Smooth muscle cell (in vitro differentiated cells): ENCODE measurements around the gene DYRK1A. TPM values are rescaled to one million over a fixed set of nuclear protein-coding genes. Genes with fewer than 3 reads are reported as not detected.

Experiments used
- DNase-seq: peaks from one replicate; lab custom pipeline; 2025; ENCODE audit not compliant: unreplicated experiment; lab: John Stamatoyannopoulos, UW
- H2AFZ ChIP-seq: fragments of 200-600 bp; sonication (generic); 2 replicates; pipeline ENCODE4 v1.6.0; 2016; ENCODE audit warnings: antibody characterized with exemption, low read depth, mild to moderate bottlenecking
- H3F3A ChIP-seq: fragments of 200-600 bp; sonication (generic); 2 replicates; pipeline ENCODE4 v1.6.0; 2017; ENCODE audit warnings: antibody characterized with exemption, low read depth
- H3K27ac ChIP-seq: fragments of 200-600 bp; sonication (generic); 2 replicates; pipeline ENCODE4 v1.5.1; 2016; ENCODE audit warnings: low read depth, mild to moderate bottlenecking
- H3K27me3 ChIP-seq: fragments of 200-600 bp; sonication (generic); 2 replicates; pipeline ENCODE4 v1.6.1; 2016; ENCODE audit warnings: low read depth, mild to moderate bottlenecking
- H3K36me3 ChIP-seq: fragments of 200-600 bp; sonication (generic); 2 replicates; pipeline ENCODE4 v1.5.1; 2016; ENCODE audit warnings: low read depth
- H3K4me1 ChIP-seq: fragments of 200-600 bp; sonication (generic); 2 replicates; pipeline ENCODE4 v1.5.1; 2016; ENCODE audit warnings: low read depth
- H3K4me2 ChIP-seq: fragments of 200-600 bp; sonication (generic); 2 replicates; pipeline ENCODE4 v1.6.0; 2016; ENCODE audit warnings: mild to moderate bottlenecking
- H3K4me3 ChIP-seq: fragments of 200-600 bp; sonication (generic); 2 replicates; pipeline ENCODE4 v1.5.1; 2016; ENCODE audit warnings: mild to moderate bottlenecking
- H3K79me2 ChIP-seq: fragments of 200-600 bp; sonication (generic); 2 replicates; pipeline ENCODE4 v1.6.0; 2016; ENCODE audit warnings: low read depth, mild to moderate bottlenecking
- H3K9ac ChIP-seq: fragments of 200-600 bp; sonication (generic); 2 replicates; pipeline ENCODE4 v1.6.0; 2016; ENCODE audit warnings: low read depth
- H3K9me3 ChIP-seq: fragments of 200-600 bp; sonication (generic); replicated peaks from 2 replicates; pipeline ENCODE4 v1.5.1; 2016; ENCODE audit warnings: low read depth
- H4K20me1 ChIP-seq: fragments of 200-600 bp; sonication (generic); 2 replicates; pipeline ENCODE4 v1.6.0; 2016; ENCODE audit warnings: low read depth
- CTCF ChIP-seq: fragments of 200-600 bp; sonication (generic); IDR thresholded peaks from 2 replicates; pipeline ENCODE4 v1.5.1; 2017; ENCODE audit warnings: borderline replicate concordance, mild to moderate bottlenecking, antibody characterized with exemption; ENCODE audit not compliant: insufficient read depth, poor library complexity, severe bottlenecking
- WGBS: methylation state at CpG from one replicate; pipeline ENCODE4 v1.1.7; 2016; ENCODE audit warnings: low lambda C conversion rate; 5-methylcytosine and 5-hydroxymethylcytosine counted together
- polyA plus RNA-seq: library from polyadenylated mRNA; unstranded; fragments of >200 nt; fragmentation: Nextera tagmentation; extraction: Ambion mirVana; gene quantifications from 2 replicates; pipeline ENCODE4 v1.2.1, GENCODE V29; 2016
- total RNA-seq: library from RNA; depleted of rRNA; stranded (reverse); fragments of >200 nt; gene quantifications from 2 replicates; pipeline ENCODE4 v1.2.3, GENCODE V29; 2014

Gene DYRK1A
- total and polyA plus RNA-seq, 2 experiments from 2014 or later = 2.4 to 61.7 TPM

GRCh38 chr21:37574316-37574715, 207.7 kb downstream of the DYRK1A start:
- no peaks in the 10 kb centered on the region for H4K20me1 ChIP-seq
- H3K79me2 ChIP-seq = no peaks in the 10 kb centered on the region
- DNase-seq = no peak
- WGBS = 90% methylated on average over 6 of the region's 6 CpGs
- H3K4me2 ChIP-seq = no peak overlapping the region
- no peak for TF ChIP-seq CTCF
- H3K9ac ChIP-seq = no peak overlapping the region
- H3K27ac ChIP-seq = no peak overlapping the region
- no peaks in the 10 kb centered on the region for H3K4me1 ChIP-seq
- no peaks in the 10 kb centered on the region for H3K36me3 ChIP-seq
- no peaks in the 10 kb centered on the region for H3K9me3 ChIP-seq
- H3K4me3 ChIP-seq = no peak overlapping the region
- H3K27me3 ChIP-seq = no peaks in the 10 kb centered on the region
- no peak overlapping the region for H2AFZ ChIP-seq
- H3F3A ChIP-seq = no peaks in the 10 kb centered on the region

- TF ChIP-seq CTCF = no peak
- no peak for DNase-seq
- no peaks in the 10 kb centered on the region for H3K27me3 ChIP-seq
- no peaks in the 10 kb centered on the region for H3K9me3 ChIP-seq
- H3F3A ChIP-seq = no peaks in the 10 kb centered on the region
- H3K79me2 ChIP-seq = no peaks in the 10 kb centered on the region
- 96% methylated on average over 7 of the region's 7 CpGs for WGBS
- H4K20me1 ChIP-seq = no peaks in the 10 kb centered on the region
- H2AFZ ChIP-seq = no peak overlapping the region
- no peaks in the 10 kb centered on the region for H3K36me3 ChIP-seq
- no peak overlapping the region for H3K4me2 ChIP-seq
- H3K9ac ChIP-seq = no peak overlapping the region
- H3K4me3 ChIP-seq = no peak overlapping the region
- no peaks in the 10 kb centered on the region for H3K4me1 ChIP-seq
- H3K27ac ChIP-seq = no peak overlapping the region
Observed at GRCh38 chr21:37574751-37575150, 208.2 kb downstream of the DYRK1A start.

- no peaks in the 10 kb centered on the region for H3K27me3 ChIP-seq
- no peaks in the 10 kb centered on the region for H3K4me1 ChIP-seq
- no peak for DNase-seq
- no peaks in the 10 kb centered on the region for H4K20me1 ChIP-seq
- TF ChIP-seq CTCF = no peak
- no peak overlapping the region for H3K4me3 ChIP-seq
- H3F3A ChIP-seq = no peaks in the 10 kb centered on the region
- H3K9ac ChIP-seq = no peak overlapping the region
- H3K36me3 ChIP-seq = no peaks in the 10 kb centered on the region
- no peaks in the 10 kb centered on the region for H3K79me2 ChIP-seq
- H3K9me3 ChIP-seq = no peaks in the 10 kb centered on the region
- 92% methylated on average over 11 of the region's 11 CpGs for WGBS
- no peak overlapping the region for H3K27ac ChIP-seq
- no peak overlapping the region for H2AFZ ChIP-seq
- no peak overlapping the region for H3K4me2 ChIP-seq
Observed at GRCh38 chr21:37575580-37575979, 209.0 kb downstream of the DYRK1A start.

Other genes starting within 250 kb of the DYRK1A start
- gene VPS26C, start 99.4 kb upstream of the DYRK1A start, total RNA-seq = 50.3 and 64.8 TPM in 2 replicates
- gene VPS26C, start 99.4 kb upstream of the DYRK1A start, polyA plus RNA-seq = 31.7 and 35.4 TPM in 2 replicates